HEK293 (cell line): Measurements from ENCODE around the gene DNMT3A.
A peak's percentile ranks its signal among the peaks of the same experiment; 100 is the strongest.

Experiments
- CTCF ChIA-PET: fragments of 350-600 bp; formaldehyde crosslinking; extraction: SDS; loops from one replicate; lab custom pipeline; 2021; ENCODE audit warnings: antibody characterized with exemption; lab: Yijun Ruan, JAX
- POLR2A ChIA-PET: fragments of 300-600 bp; formaldehyde crosslinking; extraction: SDS; loops from one replicate; lab custom pipeline; 2020; ENCODE audit warnings: antibody characterized with exemption, inconsistent platforms; lab: Yijun Ruan, JAX
- H3K27ac ChIP-seq: fragments of 200-500 bp; sonication (Bioruptor generic); 2 replicates; pipeline ENCODE4 v1.5.1; 2014; ENCODE audit warnings: low read depth, low read length, control low read depth, inconsistent platforms; ENCODE audit errors: extremely low read depth
- H3K36me3 ChIP-seq, 2 experiments: fragments of 200-500 bp in 1 of 2; sonication (Bioruptor generic) in 1 of 2; 1 replicate in 1 of 2; 2 replicates in 1 of 2; pipeline ENCODE4 v1.5.1; 2014 to 2017; ENCODE audit warnings: inconsistent platforms in 2 of 2, low read length in 2 of 2; ENCODE audit not compliant: control insufficient read depth in 2 of 2, insufficient read depth in 1 of 2
- H3K4me1 ChIP-seq: fragments of 200-500 bp; sonication (Bioruptor generic); 2 replicates; pipeline ENCODE4 v1.5.1; 2014; ENCODE audit warnings: mild to moderate bottlenecking, low read length, inconsistent platforms; ENCODE audit not compliant: control insufficient read depth, insufficient read depth
- H3K4me3 ChIP-seq: 2 replicates; pipeline ENCODE4 v1.5.1; 2011; ENCODE audit warnings: low read depth, mild to moderate bottlenecking, control low read depth, low read length, moderate library complexity
- H3K9me3 ChIP-seq: fragments of 200-500 bp; sonication (Bioruptor generic); 2 replicates; pipeline ENCODE4 v1.5.1; 2014; ENCODE audit warnings: low read depth, low read length, inconsistent platforms; ENCODE audit not compliant: control insufficient read depth, insufficient read depth
- ZBTB20 ChIP-seq: fragments of 450-650 bp; formaldehyde crosslinking; IDR thresholded peaks from 2 replicates; pipeline ENCODE4 v1.5.1; 2016; ENCODE audit warnings: missing biosample characterization, missing genetic modification characterization
- ZBTB7A ChIP-seq: fragments of 450-650 bp; formaldehyde crosslinking; IDR thresholded peaks from 2 replicates; pipeline ENCODE4 v1.5.1; 2016; ENCODE audit warnings: low read depth, missing biosample characterization, missing genetic modification characterization
- ZNF184 ChIP-seq: fragments of 450-650 bp; IDR thresholded peaks from 2 replicates; pipeline ENCODE4 v1.5.1; 2018; ENCODE audit warnings: missing biosample characterization, mild to moderate bottlenecking, missing genetic modification characterization
- ZNF394 ChIP-seq: fragments of 450-650 bp; formaldehyde crosslinking; IDR thresholded peaks from 2 replicates; pipeline ENCODE4 v1.5.1; 2016; ENCODE audit warnings: missing biosample characterization, missing genetic modification characterization, mild to moderate bottlenecking, moderate library complexity, borderline replicate concordance
- ZNF473 ChIP-seq: fragments of 450-650 bp; formaldehyde crosslinking; IDR thresholded peaks from 2 replicates; pipeline ENCODE4 v1.5.1; 2017; ENCODE audit warnings: missing biosample characterization, missing genetic modification characterization
- ZNF530 ChIP-seq: fragments of 450-650 bp; formaldehyde crosslinking; IDR thresholded peaks from 2 replicates; pipeline ENCODE4 v1.5.1; 2016; ENCODE audit warnings: low read depth, missing biosample characterization, missing genetic modification characterization
- ZNF600 ChIP-seq: fragments of 450-650 bp; formaldehyde crosslinking; IDR thresholded peaks from 2 replicates; pipeline ENCODE4 v1.5.1; 2016; ENCODE audit warnings: missing biosample characterization, missing genetic modification characterization
- ZNF664 ChIP-seq: fragments of 450-650 bp; formaldehyde crosslinking; IDR thresholded peaks from 2 replicates; pipeline ENCODE4 v1.5.1; 2016; ENCODE audit warnings: missing biosample characterization, missing genetic modification characterization
- ZNF76 ChIP-seq: fragments of 450-650 bp; formaldehyde crosslinking; IDR thresholded peaks from 2 replicates; pipeline ENCODE4; 2016; ENCODE audit warnings: low read depth, missing biosample characterization, missing genetic modification characterization, borderline replicate concordance
- TF ChIP-seq, protein P1 (sequence below): fragments of 450-650 bp; formaldehyde crosslinking; conservative IDR thresholded peaks from 2 replicates; pipeline ENCODE4 v1.5.1; 2016; ENCODE audit warnings: low read depth, missing biosample characterization, missing genetic modification characterization
- TF ChIP-seq, protein P2 (sequence below): fragments of 450-650 bp; formaldehyde crosslinking; IDR thresholded peaks from 2 replicates; pipeline ENCODE4 v1.5.1; 2016; ENCODE audit warnings: missing biosample characterization, missing genetic modification characterization
- TF ChIP-seq, protein P3 (sequence below): fragments of 450-650 bp; formaldehyde crosslinking; IDR thresholded peaks from 2 replicates; pipeline ENCODE4 v1.5.1; 2017; ENCODE audit warnings: missing biosample characterization, missing genetic modification characterization
- TF ChIP-seq, protein P4 (sequence below): fragments of 450-650 bp; formaldehyde crosslinking; IDR thresholded peaks from 2 replicates; pipeline ENCODE4 v1.5.1; 2016; ENCODE audit warnings: missing biosample characterization, missing genetic modification characterization
- TF ChIP-seq, protein P5 (sequence below): fragments of 450-650 bp; formaldehyde crosslinking; IDR thresholded peaks from 2 replicates; pipeline ENCODE4; 2016; ENCODE audit warnings: missing biosample characterization, missing genetic modification characterization
- TF ChIP-seq, protein P6 (sequence below): fragments of 450-650 bp; formaldehyde crosslinking; IDR thresholded peaks from 2 replicates; pipeline ENCODE4 v1.5.1; 2016; ENCODE audit warnings: missing biosample characterization, missing genetic modification characterization

Gene DNMT3A

DNA sequence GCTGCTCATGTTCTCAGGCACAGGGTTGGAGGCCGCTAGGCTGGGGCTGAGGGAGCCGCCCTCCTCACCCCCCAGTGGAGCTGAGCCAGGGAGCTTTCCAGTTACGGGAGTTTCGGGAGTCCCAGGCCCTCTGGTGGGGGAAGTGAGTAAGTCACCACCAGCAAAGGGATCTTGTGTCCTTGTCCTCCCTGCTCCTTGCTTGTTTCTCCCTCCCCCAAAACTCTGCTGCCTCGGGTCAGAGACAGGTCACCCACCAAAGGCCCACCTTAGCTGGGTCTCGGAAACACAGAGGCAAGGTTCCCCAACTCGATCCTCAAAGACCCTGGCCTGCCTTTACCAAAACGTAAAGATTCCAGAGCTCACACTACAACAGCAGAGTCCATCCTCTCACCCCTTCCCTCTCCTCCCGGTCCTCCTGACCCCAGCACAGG is 112.9 kb downstream of the DNMT3A start (continued):
- TF ChIP-seq, protein P1, sequence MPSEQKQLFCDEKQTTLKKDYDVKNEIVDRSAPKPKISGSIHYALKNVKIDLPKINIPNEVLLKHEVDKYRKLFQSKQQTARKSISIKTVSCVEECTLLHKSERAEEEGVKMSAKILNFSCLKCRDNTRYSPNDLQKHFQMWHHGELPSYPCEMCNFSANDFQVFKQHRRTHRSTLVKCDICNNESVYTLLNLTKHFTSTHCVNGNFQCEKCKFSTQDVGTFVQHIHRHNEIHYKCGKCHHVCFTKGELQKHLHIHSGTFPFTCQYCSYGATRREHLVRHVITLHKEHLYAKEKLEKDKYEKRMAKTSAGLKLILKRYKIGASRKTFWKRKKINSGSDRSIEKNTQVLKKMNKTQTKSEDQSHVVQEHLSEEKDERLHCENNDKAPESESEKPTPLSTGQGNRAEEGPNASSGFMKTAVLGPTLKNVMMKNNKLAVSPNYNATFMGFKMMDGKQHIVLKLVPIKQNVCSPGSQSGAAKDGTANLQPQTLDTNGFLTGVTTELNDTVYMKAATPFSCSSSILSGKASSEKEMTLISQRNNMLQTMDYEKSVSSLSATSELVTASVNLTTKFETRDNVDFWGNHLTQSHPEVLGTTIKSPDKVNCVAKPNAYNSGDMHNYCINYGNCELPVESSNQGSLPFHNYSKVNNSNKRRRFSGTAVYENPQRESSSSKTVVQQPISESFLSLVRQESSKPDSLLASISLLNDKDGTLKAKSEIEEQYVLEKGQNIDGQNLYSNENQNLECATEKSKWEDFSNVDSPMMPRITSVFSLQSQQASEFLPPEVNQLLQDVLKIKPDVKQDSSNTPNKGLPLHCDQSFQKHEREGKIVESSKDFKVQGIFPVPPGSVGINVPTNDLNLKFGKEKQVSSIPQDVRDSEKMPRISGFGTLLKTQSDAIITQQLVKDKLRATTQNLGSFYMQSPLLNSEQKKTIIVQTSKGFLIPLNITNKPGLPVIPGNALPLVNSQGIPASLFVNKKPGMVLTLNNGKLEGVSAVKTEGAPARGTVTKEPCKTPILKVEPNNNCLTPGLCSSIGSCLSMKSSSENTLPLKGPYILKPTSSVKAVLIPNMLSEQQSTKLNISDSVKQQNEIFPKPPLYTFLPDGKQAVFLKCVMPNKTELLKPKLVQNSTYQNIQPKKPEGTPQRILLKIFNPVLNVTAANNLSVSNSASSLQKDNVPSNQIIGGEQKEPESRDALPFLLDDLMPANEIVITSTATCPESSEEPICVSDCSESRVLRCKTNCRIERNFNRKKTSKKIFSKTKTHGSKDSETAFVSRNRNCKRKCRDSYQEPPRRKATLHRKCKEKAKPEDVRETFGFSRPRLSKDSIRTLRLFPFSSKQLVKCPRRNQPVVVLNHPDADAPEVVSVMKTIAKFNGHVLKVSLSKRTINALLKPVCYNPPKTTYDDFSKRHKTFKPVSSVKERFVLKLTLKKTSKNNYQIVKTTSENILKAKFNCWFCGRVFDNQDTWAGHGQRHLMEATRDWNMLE (tag by site-specific recombination) = no peak
- TF ChIP-seq ZNF394 (tag by site-specific recombination) (no peak), ZNF664 (tag by site-specific recombination) (no peak), ZNF600 (tag by site-specific recombination) (peak; percentile 30; the same call in 1 of the 2 replicates)
- TF ChIP-seq, protein P2, sequence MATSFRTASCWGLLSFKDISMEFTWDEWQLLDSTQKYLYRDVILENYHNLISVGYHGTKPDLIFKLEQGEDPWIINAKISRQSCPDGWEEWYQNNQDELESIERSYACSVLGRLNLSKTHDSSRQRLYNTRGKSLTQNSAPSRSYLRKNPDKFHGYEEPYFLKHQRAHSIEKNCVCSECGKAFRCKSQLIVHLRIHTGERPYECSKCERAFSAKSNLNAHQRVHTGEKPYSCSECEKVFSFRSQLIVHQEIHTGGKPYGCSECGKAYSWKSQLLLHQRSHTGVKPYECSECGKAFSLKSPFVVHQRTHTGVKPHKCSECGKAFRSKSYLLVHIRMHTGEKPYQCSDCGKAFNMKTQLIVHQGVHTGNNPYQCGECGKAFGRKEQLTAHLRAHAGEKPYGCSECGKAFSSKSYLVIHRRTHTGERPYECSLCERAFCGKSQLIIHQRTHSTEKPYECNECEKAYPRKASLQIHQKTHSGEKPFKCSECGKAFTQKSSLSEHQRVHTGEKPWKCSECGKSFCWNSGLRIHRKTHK (tag by site-specific recombination) = no peak
- TF ChIP-seq, protein P3, sequence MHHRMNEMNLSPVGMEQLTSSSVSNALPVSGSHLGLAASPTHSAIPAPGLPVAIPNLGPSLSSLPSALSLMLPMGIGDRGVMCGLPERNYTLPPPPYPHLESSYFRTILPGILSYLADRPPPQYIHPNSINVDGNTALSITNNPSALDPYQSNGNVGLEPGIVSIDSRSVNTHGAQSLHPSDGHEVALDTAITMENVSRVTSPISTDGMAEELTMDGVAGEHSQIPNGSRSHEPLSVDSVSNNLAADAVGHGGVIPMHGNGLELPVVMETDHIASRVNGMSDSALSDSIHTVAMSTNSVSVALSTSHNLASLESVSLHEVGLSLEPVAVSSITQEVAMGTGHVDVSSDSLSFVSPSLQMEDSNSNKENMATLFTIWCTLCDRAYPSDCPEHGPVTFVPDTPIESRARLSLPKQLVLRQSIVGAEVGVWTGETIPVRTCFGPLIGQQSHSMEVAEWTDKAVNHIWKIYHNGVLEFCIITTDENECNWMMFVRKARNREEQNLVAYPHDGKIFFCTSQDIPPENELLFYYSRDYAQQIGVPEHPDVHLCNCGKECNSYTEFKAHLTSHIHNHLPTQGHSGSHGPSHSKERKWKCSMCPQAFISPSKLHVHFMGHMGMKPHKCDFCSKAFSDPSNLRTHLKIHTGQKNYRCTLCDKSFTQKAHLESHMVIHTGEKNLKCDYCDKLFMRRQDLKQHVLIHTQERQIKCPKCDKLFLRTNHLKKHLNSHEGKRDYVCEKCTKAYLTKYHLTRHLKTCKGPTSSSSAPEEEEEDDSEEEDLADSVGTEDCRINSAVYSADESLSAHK (tag by site-specific recombination) = peak; percentile 53; the same call in 1 of the 2 replicates

DNA sequence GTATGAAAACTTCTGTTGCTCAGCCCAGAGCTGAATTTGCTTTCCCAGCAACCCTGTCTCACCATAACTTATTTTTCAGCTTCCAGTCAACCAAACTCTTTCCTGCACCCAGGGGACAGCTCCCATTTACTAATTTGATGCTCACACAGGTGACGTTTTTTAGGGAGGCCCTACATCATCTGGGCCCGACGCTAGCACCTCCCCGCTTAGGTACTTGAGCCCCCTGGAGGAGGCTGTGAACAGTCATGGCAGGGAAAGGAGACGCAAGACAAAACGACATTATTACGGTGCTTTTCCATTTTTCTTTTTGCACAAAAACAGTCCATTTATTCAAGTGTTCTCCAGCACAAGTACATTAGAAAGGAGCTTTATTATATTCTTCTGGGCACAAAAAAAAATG is 114.1 kb downstream of the DNMT3A start:
- peaks cover 0 to 13% of the 10 kb centered on the region in 2 experiments; a peak in 1 of 3 replicates for H3K36me3 ChIP-seq
- ChIA-PET CTCF (interaction anchor here (0.5 to 2.2 kb wide), 13 partner anchors 12 to 437 kb away, joined by 3 to 18 read pairs (median 3); no protein-coding TSS in a partner anchor), POLR2A (no interaction called here)
- no peak overlapping the region for H3K4me3 ChIP-seq
- peaks cover 2% of the 10 kb centered on the region; the same call in 1 of the 2 replicates for H3K4me1 ChIP-seq
- no peak overlapping the region for H3K27ac ChIP-seq
- TF ChIP-seq ZNF76 (no peak), ZNF184 (tag by site-specific recombination) (no peak), ZNF473 (tag by site-specific recombination) (no peak), ZNF530 (tag by site-specific recombination) (no peak), ZBTB7A (tag by site-specific recombination) (no peak), ZBTB20 (tag by site-specific recombination) (no peak)
- TF ChIP-seq, protein P4, sequence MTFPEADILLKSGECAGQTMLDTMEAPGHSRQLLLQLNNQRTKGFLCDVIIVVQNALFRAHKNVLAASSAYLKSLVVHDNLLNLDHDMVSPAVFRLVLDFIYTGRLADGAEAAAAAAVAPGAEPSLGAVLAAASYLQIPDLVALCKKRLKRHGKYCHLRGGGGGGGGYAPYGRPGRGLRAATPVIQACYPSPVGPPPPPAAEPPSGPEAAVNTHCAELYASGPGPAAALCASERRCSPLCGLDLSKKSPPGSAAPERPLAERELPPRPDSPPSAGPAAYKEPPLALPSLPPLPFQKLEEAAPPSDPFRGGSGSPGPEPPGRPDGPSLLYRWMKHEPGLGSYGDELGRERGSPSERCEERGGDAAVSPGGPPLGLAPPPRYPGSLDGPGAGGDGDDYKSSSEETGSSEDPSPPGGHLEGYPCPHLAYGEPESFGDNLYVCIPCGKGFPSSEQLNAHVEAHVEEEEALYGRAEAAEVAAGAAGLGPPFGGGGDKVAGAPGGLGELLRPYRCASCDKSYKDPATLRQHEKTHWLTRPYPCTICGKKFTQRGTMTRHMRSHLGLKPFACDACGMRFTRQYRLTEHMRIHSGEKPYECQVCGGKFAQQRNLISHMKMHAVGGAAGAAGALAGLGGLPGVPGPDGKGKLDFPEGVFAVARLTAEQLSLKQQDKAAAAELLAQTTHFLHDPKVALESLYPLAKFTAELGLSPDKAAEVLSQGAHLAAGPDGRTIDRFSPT (tag by site-specific recombination) = no peak
- TF ChIP-seq, protein P5, sequence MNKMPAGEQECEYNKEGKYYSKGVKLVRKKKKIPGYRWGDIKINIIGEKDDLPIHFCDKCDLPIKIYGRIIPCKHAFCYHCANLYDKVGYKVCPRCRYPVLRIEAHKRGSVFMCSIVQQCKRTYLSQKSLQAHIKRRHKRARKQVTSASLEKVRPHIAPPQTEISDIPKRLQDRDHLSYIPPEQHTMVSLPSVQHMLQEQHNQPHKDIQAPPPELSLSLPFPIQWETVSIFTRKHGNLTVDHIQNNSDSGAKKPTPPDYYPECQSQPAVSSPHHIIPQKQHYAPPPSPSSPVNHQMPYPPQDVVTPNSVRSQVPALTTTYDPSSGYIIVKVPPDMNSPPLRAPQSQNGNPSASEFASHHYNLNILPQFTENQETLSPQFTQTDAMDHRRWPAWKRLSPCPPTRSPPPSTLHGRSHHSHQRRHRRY = no peak
- TF ChIP-seq, protein P6, sequence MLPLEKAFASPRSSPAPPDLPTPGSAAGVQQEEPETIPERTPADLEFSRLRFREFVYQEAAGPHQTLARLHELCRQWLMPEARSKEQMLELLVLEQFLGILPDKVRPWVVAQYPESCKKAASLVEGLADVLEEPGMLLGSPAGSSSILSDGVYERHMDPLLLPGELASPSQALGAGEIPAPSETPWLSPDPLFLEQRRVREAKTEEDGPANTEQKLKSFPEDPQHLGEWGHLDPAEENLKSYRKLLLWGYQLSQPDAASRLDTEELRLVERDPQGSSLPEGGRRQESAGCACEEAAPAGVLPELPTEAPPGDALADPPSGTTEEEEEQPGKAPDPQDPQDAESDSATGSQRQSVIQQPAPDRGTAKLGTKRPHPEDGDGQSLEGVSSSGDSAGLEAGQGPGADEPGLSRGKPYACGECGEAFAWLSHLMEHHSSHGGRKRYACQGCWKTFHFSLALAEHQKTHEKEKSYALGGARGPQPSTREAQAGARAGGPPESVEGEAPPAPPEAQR = no peak
- TF ChIP-seq, all 188 proteins: peak for 0
- H3K9me3 ChIP-seq = no peaks in the 10 kb centered on the region
